Kidney epithelial cell (primary cell): ENCODE data around the gene FRY. TPM values are rescaled to one million over a fixed set of nuclear protein-coding genes. Genes with fewer than 3 reads are reported as not detected.

Experiments
- DNase-seq: peaks from one replicate; pipeline ENCODE4 v3.0.0-alpha.2; 2010; ENCODE audit warnings: low read depth
- H3K27me3 ChIP-seq: 2 replicates; pipeline ENCODE4 v1.6.0; 2011; ENCODE audit warnings: low read length; ENCODE audit not compliant: control insufficient read depth, insufficient read depth
- H3K36me3 ChIP-seq: 2 replicates; pipeline ENCODE4 v1.5.1; 2011; ENCODE audit warnings: low read length; ENCODE audit not compliant: control insufficient read depth, insufficient read depth
- H3K4me3 ChIP-seq: 2 replicates; pipeline ENCODE4 v1.5.1; 2011; ENCODE audit warnings: low read depth, mild to moderate bottlenecking, control low read depth, low read length
- CTCF ChIP-seq: IDR thresholded peaks from 2 replicates; pipeline ENCODE4 v1.5.1; 2011; ENCODE audit warnings: mild to moderate bottlenecking, moderate library complexity, low read length, control low read depth, inconsistent platforms; ENCODE audit not compliant: insufficient read depth, poor library complexity, severe bottlenecking
- total RNA-seq: library from RNA; depleted of rRNA; stranded (reverse); fragments of >200 nt; gene quantifications from 2 replicates; pipeline ENCODE4 v1.2.3, GENCODE V29; 2015

Gene FRY
- total RNA-seq, 1 donor from 2014 or later, result 6.7 TPM

- TF ChIP-seq CTCF, result no peak
- H3K4me3 ChIP-seq, result no peak overlapping the region
- no peaks in the 10 kb centered on the region for H3K36me3 ChIP-seq
- DNase-seq, result no peak
- no peaks in the 10 kb centered on the region for H3K27me3 ChIP-seq
These were observed 222.8 kb downstream of the FRY start for GRCh38 chr13:32254416-32254815.

- TF ChIP-seq CTCF, result no peak
- Histone ChIP-seq H3K27me3 (no peaks in the 10 kb centered on the region), H3K36me3 (no peaks in the 10 kb centered on the region), H3K4me3 (no peak overlapping the region)
- no peak for DNase-seq
These were observed 223.5 kb downstream of the FRY start for GRCh38 chr13:32254916-32255723.

GRCh38 chr13:32255724-32256109 lies 224.1 kb downstream of the FRY start:
- TF ChIP-seq CTCF, result no peak
- no peak overlapping the region for H3K4me3 ChIP-seq
- no peak for DNase-seq
- no peaks in the 10 kb centered on the region for H3K36me3 ChIP-seq
- no peaks in the 10 kb centered on the region for H3K27me3 ChIP-seq

GRCh38 chr13:32256243-32256642 lies 224.7 kb downstream of the FRY start:
- Histone ChIP-seq H3K36me3 (no peaks in the 10 kb centered on the region), H3K27me3 (no peaks in the 10 kb centered on the region), H3K4me3 (no peak overlapping the region)
- no peak for DNase-seq
- TF ChIP-seq CTCF, result no peak

GRCh38 chr13:32257649-32258048 lies 226.1 kb downstream of the FRY start:
- no peak for TF ChIP-seq CTCF
- Histone ChIP-seq H3K36me3 (no peaks in the 10 kb centered on the region), H3K4me3 (no peak overlapping the region), H3K27me3 (no peaks in the 10 kb centered on the region)
- no peak for DNase-seq

GRCh38 chr13:32259116-32259515 lies 227.5 kb downstream of the FRY start:
- TF ChIP-seq CTCF, result no peak
- Histone ChIP-seq H3K36me3 (no peaks in the 10 kb centered on the region), H3K4me3 (no peak overlapping the region), H3K27me3 (no peaks in the 10 kb centered on the region)
- DNase-seq, result no peak
